Embryonic facial prominence (tissue), 1 donor: ENCODE results near the gene ANKRD1.
"Not testable (repeated sequence)": the region's sequence is repeated elsewhere in the genome, so short reads cannot be mapped to it uniquely, and the experiment has no call there.

Source experiments
- DNase-seq: peaks from one replicate; pipeline ENCODE4 v3.0.0-alpha.2; 2016; ENCODE audit errors: extremely low spot score

The ANKRD1 gene

DNA sequence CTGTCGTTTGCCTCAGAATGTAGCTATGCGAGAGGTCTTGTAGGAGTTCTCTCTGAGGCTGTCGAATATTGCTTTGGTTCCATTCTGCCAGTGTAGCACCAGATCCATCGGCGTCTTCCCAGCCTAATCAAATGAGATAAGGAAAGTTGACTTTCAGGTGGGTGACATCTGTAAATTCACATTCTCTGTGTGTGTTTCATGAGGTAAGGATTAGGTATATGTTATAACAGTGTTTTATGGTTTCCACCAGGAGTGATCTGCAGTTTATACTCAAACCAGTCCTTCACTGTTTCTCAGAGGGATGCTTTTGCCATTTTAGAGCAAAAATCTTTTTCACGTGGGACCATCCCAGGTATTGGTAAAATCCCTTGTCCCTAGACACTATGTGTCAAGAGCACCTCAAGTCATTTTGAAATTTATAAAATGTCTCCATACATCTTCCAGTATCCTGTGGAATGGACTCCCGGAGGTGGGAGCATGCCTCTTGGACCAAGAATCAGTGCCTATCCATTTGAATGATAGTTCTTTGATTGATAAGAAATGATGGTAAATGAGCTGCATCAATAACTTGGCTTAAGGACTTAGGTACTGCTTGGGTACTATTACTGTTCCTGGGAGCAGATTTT is 7.9 kb downstream of the ANKRD1 start:
- no peak for DNase-seq

DNA sequence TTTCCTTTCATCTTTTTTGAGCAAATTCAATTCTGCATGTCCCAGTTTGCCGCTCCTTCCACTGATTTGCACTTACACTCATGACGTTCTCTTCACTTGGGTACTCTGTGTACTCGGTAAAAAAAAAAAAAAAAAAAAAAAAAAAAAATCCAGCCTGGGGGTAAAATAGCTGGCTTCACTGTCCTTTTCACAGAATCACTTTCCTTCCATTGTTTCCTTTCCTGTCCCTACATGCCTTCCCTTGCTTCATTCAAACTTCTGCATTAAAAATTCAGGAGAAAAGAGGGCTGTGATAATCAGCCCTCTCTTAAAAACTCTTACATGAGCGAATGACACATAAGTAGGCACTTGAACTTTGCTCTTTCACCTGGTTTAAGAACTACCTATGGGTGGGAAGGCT is 8.7 kb downstream of the ANKRD1 start:
- DNase-seq: no peak

DNA sequence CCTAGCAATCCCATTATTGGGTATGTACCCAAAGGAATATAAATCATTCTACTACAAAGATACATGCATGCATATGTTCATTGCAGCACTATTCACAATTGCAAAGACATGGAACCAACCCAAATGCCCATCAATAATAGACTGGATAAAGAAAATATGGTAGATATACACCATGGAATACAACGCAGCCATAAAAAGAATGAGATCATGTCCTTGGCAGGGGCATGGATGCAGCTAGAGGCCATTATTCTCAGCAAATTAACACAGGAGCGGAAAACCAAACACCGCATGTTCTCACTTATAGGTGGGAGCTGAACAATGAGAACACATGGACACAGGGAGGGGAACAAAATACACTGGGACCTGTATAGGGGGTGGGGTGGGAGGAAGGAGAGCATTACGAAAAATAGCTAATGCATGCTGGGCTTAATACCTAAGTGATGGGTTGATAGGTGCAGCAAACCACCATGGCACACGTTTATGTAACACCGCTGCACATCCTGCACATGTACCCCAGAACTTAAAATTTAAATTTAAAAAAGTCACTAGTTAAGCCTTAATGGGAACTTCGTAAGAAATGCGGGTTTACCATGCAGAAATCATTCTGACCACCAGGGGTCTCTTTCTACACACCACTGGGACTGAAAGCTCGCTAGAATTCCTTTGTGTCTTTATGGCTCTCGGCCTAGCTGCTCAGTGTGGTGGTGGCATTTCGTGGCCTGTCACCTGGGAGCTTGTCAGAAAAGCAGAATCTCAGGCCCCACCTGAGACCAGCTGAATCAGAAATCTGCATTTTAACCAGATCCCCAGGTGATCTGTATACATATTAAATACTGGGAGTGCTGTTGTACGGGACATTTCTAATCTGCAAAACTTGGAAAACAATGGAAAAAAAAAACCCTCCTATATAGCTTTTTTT is 9.5 kb downstream of the ANKRD1 start:
- DNase-seq: peak; percentile 62

DNA sequence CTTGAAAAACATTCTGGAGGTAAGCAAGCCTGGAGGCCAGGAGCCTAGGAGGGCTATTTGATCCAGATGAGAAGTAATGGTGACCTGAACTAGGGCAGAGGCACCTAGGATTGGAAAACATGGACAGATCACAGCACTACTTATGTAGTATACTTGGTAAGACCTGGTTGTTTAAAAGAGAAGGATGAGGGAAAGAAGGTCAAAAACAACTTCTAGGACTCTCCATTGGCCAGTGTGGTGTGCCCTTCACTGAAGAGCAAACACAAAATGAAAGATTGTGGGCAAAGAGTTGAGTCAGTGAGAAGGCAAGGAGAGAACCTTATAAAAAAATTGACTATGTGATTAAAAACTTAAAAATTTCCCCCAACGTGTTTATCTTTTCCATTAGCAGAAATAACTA is 14.3 kb downstream of the ANKRD1 start:
- DNase-seq: no peak

DNA sequence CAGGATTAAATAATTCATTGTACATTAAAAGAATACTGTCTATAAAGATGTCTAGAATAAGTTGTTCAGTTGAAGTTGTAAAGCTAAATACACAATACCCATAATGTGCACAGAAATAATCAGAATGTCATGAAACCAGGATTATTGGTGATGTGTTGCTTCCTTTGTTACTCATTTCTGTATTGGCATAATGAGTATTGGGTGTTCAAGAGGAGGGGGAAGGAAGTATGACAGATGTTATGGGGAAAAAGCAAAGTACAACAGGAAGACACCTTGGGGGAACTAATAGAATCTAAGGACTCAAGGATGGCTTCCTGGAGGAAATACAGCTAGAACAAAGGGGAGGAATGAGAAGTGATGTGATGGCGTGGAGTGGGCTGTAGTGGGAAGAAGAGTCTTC is 15.0 kb downstream of the ANKRD1 start:
- no peak for DNase-seq

DNA sequence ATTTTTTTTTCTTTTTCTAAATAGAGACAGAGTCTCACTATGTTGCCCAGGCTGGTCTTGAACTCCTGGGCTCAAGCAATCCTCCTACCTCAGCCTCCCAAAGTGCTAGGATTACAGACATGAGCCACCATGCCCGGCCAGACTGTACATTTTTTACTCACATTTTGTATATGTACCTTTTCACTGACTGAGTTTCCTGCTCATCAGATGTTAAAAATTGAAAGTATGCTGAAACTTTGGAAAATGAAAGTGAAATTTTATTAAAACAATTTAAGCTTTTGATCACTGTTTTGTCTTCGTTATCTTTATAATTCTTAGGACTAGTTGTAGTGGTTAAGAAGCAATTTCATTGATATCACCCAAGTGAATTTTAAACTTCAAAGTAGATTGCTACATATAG is 24.0 kb downstream of the ANKRD1 start:
- not testable (repeated sequence) for DNase-seq

DNA sequence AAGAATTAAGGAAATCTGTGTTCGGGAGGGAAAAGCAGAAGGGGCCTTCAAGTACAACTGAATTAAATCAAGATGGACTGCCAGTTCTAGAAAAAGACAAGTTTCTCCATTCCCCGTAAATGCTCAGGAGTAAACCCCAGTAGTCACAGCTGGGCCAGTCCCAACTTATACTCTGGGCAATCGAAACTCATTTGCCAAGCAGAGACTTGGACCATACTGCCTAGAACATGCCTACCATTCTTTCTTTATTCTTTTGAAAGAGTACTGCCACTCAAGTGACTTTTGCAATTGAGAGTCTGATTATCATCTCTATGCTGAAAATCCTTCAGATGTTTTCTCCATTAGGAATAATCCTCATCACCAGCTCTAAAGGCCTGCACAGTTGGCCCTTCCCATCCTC is 27.7 kb downstream of the ANKRD1 start:
- no peak for DNase-seq

DNA sequence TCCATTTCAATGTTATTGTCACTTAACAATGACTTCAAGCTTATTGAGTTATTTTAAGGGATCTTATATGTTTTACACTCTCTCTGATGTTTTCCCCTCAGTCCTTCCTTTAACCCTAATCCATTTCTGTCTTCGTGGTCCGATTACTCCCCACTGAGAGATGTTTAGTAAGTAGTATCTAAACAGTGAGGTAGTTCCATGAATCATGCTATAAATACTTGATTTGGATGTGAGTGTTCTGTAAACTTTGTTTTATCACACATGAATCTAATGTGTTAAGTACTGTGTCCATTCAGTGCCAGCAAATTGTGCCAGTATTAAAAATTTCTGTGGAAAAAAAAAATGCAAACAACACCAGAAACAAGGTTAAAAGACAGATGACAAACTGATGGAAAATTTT is 30.5 kb downstream of the ANKRD1 start:
- no peak for DNase-seq

DNA sequence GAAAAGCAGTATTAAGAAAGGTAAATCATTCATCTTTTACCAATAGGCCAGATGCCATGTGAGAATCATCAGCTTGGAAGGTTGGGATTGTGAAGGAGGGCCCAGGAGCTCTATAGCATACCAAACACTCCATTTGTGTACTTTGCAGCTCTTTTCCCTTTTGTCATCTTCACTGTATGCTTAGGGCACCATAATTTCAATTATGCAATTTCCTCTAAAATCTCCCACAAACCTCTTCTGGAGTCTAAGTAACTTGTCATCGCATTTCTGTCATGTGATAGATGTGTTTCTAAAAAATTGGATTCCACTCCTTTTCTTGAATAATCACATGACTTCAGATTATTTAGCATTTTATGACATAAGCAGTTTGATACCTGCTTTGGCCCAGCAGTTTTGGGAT is 31.3 kb downstream of the ANKRD1 start:
- DNase-seq: no peak

DNA sequence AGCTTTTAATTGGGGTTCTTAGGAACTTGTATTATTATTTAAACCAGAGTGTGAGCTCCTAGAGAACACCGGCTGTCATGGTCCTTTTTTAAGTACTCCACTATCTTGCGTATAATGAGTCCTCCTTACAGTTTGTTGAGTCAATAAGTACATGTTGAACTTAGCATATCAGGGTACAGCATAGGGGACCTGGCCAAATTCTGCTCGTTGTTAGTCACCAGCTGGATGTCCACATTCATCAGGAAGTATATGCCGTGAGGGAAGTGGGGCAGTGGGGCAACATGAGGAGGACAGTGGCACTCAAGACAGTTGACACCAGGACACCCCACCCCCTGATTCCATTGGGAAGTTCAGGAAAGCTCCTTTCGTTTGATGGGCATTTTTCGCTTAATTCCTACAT is 32.5 kb downstream of the ANKRD1 start:
- no peak for DNase-seq

DNA sequence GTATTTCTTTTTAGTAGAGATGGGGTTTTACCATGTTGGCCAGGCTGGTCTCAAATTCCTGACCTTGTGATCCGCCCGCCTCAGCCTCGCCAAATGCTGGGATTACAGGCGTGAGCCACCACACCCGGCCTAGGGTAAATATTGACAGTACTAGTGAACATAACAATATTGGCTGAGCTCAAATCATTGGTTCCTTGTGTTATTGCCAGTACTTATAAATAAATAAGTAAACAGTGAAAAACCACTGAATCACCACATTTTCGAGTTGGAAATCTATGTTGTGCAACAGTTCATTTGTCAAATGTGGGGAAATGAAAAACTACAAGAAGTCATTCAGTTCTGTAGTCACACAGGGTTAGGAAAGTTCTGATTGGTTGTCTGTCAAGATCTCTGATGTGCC is 33.3 kb downstream of the ANKRD1 start:
- no peak for DNase-seq

DNA sequence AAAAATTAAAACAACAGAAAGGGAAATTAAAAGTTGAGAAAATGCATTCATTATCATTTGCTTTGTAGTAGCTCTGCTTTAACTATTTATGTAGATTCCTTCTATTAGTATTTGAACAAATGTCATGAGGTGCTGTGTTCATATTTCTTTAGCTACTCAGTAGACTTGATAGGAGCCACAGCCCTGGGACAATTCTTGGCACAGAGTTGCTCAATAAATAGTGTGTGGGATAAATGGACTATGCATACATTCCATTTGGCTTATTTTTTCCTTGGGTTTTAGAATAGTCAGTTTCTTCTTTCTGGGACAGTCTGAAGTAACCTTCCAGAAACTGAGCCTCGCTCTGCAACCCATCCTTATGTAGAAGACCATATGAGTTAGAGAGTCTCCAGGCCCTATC is 35.7 kb downstream of the ANKRD1 start:
- no peak for DNase-seq

DNA sequence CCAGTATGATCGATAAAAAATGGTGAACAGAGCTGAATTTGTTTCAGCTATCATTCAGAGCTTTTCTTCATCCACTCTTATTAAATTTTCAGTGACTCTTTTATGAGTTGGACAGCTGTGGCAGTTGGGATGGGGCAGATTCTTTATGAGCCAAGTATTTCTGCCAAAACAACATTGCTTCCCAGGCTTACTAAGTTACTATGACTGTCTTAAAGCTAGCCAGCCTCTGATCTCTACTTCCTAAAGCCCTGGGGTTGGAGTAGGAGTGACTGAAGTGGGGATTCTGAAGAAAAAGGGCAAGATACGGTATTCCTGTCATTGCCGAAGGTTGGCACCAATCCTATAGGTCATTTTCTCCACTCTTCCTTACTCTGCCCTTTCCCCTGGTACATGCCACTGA is 36.5 kb downstream of the ANKRD1 start:
- no peak for DNase-seq

DNA sequence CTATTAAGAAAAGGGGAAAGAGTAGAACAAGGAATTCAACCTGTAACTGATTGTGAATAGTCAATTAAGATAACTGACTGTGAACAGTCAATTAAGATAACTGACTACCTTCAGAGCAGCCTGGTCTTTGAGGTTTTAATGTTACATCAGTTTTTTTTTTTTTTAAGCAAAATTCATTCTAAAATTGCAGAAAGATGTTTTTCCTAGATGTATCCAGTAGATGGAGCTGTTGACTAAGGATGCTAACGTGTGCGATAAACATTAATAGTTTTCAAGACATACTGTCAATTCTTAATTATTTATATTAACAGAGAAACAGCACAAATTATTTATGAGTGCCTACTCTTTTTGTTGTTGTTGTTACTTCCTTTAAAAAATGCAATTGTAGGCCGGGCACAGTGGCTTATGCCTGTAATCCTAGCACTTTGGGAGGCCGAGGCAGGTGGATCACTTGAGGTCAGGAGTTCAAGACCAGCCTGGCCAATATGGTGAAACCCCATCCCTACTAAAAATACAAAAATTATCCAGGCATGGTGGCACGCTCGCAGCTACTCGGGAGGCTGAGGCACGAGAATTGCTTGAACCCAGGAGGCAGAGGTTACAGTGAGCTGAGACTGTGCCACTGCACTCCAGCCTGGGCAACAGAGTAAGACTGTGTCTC is 40.7 kb downstream of the ANKRD1 start:
- DNase-seq: not testable (repeated sequence)

DNA sequence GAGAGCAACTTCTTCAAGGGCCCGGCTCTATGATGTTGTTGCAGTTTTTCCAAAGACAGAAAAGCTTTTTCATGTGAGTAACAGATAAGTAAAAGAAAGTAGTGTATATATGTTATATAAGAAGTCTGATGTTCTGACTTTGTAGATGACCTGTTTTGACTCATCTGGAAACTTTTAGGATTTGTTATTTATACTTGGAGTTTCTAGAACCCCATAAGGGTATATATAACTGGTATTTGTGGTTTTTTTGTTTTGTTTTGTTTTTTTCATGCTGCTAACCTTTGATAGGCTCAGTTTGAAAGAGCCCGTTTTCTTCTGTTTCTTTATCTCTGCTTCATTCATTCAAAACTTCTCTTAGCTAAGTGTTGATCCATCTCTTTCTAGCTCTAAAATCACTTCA is 41.8 kb downstream of the ANKRD1 start:
- DNase-seq: no peak

DNA sequence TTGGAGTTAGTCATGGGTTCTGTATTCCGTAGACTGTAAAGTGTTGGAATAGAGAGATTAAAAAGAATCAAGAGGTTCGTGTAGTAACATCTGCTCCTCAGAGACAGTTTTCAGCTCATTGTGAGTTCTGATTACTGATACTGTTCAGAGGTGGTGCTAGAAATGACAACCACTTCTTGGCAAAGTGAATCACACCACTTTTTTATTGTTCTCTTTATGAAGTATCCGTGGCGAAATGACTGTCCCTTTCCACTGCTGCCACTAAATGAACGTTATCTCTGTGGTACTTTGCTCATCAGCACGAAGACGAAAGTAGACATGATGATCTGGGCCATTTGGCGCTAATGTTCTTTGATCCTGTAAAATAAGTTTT is 48.3 kb downstream of the ANKRD1 start:
- no peak for DNase-seq

DNA sequence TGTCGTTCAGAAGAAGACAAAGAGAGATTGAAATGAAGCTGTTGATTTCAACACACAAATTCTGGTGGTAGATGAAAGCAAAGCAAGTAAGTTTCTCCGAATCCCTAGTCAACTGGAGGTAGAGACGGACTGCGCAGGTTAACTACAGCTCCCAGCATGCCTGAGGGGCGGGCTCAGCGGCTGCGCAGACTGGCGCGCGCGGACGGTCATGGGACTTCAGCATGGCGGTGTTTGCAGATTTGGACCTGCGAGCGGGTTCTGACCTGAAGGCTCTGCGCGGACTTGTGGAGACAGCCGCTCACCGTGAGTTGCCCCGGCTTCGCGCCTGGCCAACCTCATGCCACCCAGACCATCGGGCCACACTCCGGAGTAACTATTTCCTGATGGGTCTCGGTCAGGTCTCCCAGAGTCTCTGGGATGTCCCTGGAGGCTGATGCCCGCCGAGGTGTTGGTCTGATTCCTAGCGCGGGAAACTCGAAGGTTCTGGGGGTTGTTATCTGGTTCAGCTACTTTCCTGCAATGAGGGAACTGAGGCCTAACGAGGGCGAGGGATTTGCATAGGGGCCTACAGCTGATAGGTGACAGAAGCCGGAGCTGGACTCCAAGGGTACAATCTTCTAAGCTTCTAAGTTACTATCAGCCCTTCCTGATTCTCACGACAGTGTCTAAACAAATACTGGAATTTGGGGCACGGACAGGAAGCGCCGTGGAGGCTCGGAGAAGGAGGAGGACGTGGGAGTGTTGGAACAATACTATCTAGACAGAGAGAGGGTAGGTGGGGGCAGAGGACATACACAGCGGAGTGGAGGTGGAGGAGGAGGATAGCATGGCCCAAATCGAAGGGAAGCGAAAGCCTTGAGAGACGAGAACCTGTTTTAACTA is 48.9 kb downstream of the ANKRD1 start, which contains the start of gene RPP30:
RPP30 (plus strand) TSS at position 209 of the 882 bp plus-strand sequence; CDS start at position 222, 13 bp downstream.
- peak; percentile 84 for DNase-seq

DNA sequence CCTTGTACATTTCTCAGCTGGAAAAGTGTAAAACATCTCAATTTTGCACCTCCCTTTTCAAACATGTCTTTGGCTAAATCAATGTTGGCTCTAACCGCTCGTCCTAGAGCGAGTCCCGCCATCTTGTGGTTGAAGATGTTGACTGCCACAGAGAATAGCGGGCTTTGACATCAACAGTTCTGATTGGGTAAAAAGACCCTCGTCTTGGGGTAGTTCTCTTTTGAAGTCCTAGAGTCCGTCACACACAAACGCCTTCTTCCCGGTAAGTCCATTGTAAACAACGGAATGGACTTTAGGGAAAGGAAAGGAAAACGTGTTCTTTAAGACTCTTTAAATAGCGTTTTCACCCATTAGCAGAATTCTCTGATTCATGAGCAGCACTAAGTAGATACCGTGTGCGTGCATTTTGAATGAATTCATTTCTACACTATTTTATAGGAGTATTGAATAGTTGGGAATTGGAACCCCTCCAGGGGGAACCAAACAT is 49.6 kb downstream of the ANKRD1 start:
- DNase-seq: peak; percentile 61

DNA sequence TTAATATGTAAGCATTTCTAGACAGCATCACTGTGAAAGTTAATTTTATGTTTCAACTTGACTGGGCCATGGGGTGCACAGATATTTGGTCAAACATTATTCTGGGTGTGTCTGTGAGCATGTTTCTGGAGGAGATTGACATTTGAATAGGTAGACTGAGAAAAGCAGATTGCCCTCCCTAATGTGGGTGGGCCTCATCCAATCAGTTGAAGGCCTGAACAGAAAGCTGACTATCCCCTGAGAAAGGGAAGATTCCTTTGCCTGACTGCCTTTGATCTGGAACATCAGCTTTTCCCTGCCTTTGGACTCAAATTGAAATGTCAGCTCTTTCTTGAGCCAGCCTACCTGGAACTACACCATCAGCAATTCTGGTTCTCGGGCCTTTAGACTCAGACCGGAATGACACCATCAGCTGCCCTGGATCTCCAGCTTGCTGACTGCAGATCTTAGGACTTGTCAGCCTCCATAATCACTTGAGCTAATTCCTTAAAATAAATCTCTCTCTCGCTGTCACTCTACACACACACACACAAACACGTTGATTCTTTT is 54.8 kb downstream of the ANKRD1 start:
- DNase-seq: no peak

DNA sequence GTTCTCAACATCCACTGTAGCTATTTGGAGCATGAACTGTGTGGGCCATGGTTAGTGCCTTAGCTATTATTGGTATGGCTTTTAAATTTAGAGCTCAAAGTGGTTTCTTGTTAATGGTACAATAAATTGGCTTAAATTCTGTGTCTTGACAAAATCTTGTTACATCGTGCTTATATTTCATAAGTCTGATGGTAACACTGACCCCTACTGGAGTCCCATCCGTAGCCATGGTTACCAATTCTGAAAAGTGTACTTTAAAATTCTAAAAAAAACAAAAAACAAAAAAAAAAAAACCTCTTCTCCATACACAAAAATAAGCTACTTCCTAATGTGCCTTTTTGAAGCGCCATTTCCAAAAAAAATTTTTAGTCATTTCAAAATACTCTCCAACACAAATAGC is 55.5 kb downstream of the ANKRD1 start:
- DNase-seq: no peak

DNA sequence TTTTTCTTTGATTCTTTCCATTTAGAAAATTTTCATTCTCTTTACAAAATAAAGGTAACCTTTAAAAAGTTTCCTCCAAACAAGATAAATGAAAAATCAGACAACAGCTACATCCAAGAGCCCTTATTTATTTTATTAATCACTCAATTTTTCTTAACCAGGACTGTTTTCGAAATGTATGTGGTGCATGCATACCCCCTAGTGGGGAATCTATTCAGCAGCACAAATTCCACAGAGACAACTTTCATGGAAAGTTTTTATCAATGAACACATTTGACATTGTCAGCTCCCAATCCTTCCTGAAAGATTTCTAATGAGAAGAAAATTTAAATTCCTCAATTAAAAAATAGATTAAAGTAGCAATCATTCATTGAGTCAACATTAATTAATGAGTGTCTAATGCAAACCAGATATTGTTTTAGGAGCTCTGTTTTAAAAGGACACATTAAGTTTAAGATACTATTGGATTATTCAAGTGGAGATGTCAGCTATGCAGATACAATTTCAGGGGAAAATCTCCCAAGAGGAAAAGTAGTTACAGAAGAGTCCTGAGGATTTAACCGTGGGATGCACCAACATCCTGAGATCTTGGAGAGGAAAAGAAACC is 57.9 kb downstream of the ANKRD1 start:
- no peak for DNase-seq
